IPS-18a (cell line): ENCODE data around the gene RNLS.

ENCODE experiments used
- H3K27ac ChIP-seq: one replicate; pipeline ENCODE4 v1.5.1; 2013; ENCODE audit warnings: low read length
- H3K27me3 ChIP-seq: one replicate; pipeline ENCODE4 v1.6.1; 2013; ENCODE audit warnings: mild to moderate bottlenecking, low read length; ENCODE audit not compliant: control insufficient read depth, insufficient read depth
- H3K36me3 ChIP-seq: one replicate; pipeline ENCODE4 v1.6.1; 2013; ENCODE audit warnings: low read depth, low read length; ENCODE audit not compliant: control insufficient read depth
- H3K4me1 ChIP-seq: one replicate; pipeline ENCODE4 v1.6.1; 2013; ENCODE audit warnings: low read depth, low read length; ENCODE audit not compliant: control insufficient read depth
- H3K4me3 ChIP-seq: one replicate; pipeline ENCODE4 v1.5.1; 2013; ENCODE audit warnings: low read length
- H3K9ac ChIP-seq: one replicate; pipeline ENCODE4 v1.6.1; 2013; ENCODE audit warnings: mild to moderate bottlenecking, low read length, moderate library complexity
- H3K9me3 ChIP-seq: one replicate; pipeline ENCODE4 v1.6.1; 2013; ENCODE audit warnings: low read depth, low read length; ENCODE audit not compliant: control insufficient read depth

The RNLS gene

GRCh38 chr10:88399240-88399639 is 183.9 kb downstream of the RNLS start:
- H3K36me3 ChIP-seq, result no peaks in the 10 kb centered on the region
- no peaks in the 10 kb centered on the region for H3K4me1 ChIP-seq
- H3K4me3 ChIP-seq, result no peak overlapping the region
- H3K9ac ChIP-seq, result no peak overlapping the region
- H3K27me3 ChIP-seq, result no peaks in the 10 kb centered on the region
- no peak overlapping the region for H3K27ac ChIP-seq
- peaks cover 3% of the 10 kb centered on the region for H3K9me3 ChIP-seq

GRCh38 chr10:88395677-88396076 is 187.4 kb downstream of the RNLS start:
- H3K9me3 ChIP-seq, result peaks cover 3% of the 10 kb centered on the region
- H3K4me1 ChIP-seq, result no peaks in the 10 kb centered on the region
- no peaks in the 10 kb centered on the region for H3K36me3 ChIP-seq
- H3K4me3 ChIP-seq, result no peak overlapping the region
- no peak overlapping the region for H3K9ac ChIP-seq
- no peak overlapping the region for H3K27ac ChIP-seq
- no peaks in the 10 kb centered on the region for H3K27me3 ChIP-seq

- Histone ChIP-seq H3K4me3 (no peak overlapping the region), H3K4me1 (no peaks in the 10 kb centered on the region), H3K27ac (no peak overlapping the region), H3K27me3 (no peaks in the 10 kb centered on the region), H3K9me3 (peaks cover 3% of the 10 kb centered on the region), H3K9ac (no peak overlapping the region), H3K36me3 (no peaks in the 10 kb centered on the region)
Observed at GRCh38 chr10:88392222-88392621, 190.9 kb downstream of the RNLS start.

- Histone ChIP-seq H3K9ac (no peak overlapping the region), H3K4me3 (no peak overlapping the region), H3K36me3 (no peaks in the 10 kb centered on the region), H3K27me3 (no peaks in the 10 kb centered on the region), H3K9me3 (no peaks in the 10 kb centered on the region), H3K27ac (no peak overlapping the region), H3K4me1 (peaks cover 3% of the 10 kb centered on the region)
Observed at GRCh38 chr10:88390041-88390440, 193.1 kb downstream of the RNLS start.

- H3K27me3 ChIP-seq, result no peaks in the 10 kb centered on the region
- no peaks in the 10 kb centered on the region for H3K36me3 ChIP-seq
- no peak overlapping the region for H3K4me3 ChIP-seq
- H3K27ac ChIP-seq, result no peak overlapping the region
- H3K9ac ChIP-seq, result no peak overlapping the region
- H3K4me1 ChIP-seq, result peaks cover 3% of the 10 kb centered on the region
- H3K9me3 ChIP-seq, result no peaks in the 10 kb centered on the region
Observed at GRCh38 chr10:88389456-88389855, 193.7 kb downstream of the RNLS start.

- H3K9ac ChIP-seq, result no peak overlapping the region
- peaks cover 3% of the 10 kb centered on the region for H3K4me1 ChIP-seq
- H3K27ac ChIP-seq, result no peak overlapping the region
- H3K4me3 ChIP-seq, result no peak overlapping the region
- H3K9me3 ChIP-seq, result no peaks in the 10 kb centered on the region
- H3K27me3 ChIP-seq, result no peaks in the 10 kb centered on the region
- no peaks in the 10 kb centered on the region for H3K36me3 ChIP-seq
Observed at GRCh38 chr10:88388324-88388723, 194.8 kb downstream of the RNLS start.

GRCh38 chr10:88386821-88387773 is 196.0 kb downstream of the RNLS start:
- H3K4me3 ChIP-seq, result no peak overlapping the region
- no peaks in the 10 kb centered on the region for H3K9me3 ChIP-seq
- H3K27ac ChIP-seq, result no peak overlapping the region
- no peak overlapping the region for H3K9ac ChIP-seq
- no peaks in the 10 kb centered on the region for H3K36me3 ChIP-seq
- no peaks in the 10 kb centered on the region for H3K27me3 ChIP-seq
- peaks cover 3% of the 10 kb centered on the region for H3K4me1 ChIP-seq

- Histone ChIP-seq H3K4me1 (peaks cover 3% of the 10 kb centered on the region), H3K9me3 (no peaks in the 10 kb centered on the region), H3K4me3 (no peak overlapping the region), H3K9ac (no peak overlapping the region), H3K36me3 (no peaks in the 10 kb centered on the region), H3K27ac (no peak overlapping the region), H3K27me3 (no peaks in the 10 kb centered on the region)
Observed at GRCh38 chr10:88386204-88386788, 196.8 kb downstream of the RNLS start.

GRCh38 chr10:88385601-88386203 is 197.4 kb downstream of the RNLS start:
- no peaks in the 10 kb centered on the region for H3K36me3 ChIP-seq
- H3K27me3 ChIP-seq, result no peaks in the 10 kb centered on the region
- no peaks in the 10 kb centered on the region for H3K9me3 ChIP-seq
- H3K4me1 ChIP-seq, result peaks cover 3% of the 10 kb centered on the region
- no peak overlapping the region for H3K27ac ChIP-seq
- H3K4me3 ChIP-seq, result no peak overlapping the region
- no peak overlapping the region for H3K9ac ChIP-seq

GRCh38 chr10:88383276-88383675 is 199.8 kb downstream of the RNLS start:
- no peaks in the 10 kb centered on the region for H3K27me3 ChIP-seq
- H3K4me1 ChIP-seq, result peaks cover 3% of the 10 kb centered on the region
- no peak overlapping the region for H3K4me3 ChIP-seq
- no peak overlapping the region for H3K27ac ChIP-seq
- H3K36me3 ChIP-seq, result no peaks in the 10 kb centered on the region
- no peaks in the 10 kb centered on the region for H3K9me3 ChIP-seq
- H3K9ac ChIP-seq, result no peak overlapping the region

GRCh38 chr10:88382699-88383098 is 200.4 kb downstream of the RNLS start:
- H3K4me3 ChIP-seq, result no peak overlapping the region
- no peaks in the 10 kb centered on the region for H3K27me3 ChIP-seq
- no peaks in the 10 kb centered on the region for H3K36me3 ChIP-seq
- H3K27ac ChIP-seq, result no peak overlapping the region
- H3K9me3 ChIP-seq, result no peaks in the 10 kb centered on the region
- no peak overlapping the region for H3K9ac ChIP-seq
- H3K4me1 ChIP-seq, result peaks cover 3% of the 10 kb centered on the region
